Kidney epithelial cell (primary cell): Measurements from ENCODE around the gene PKNOX2. TPM values are rescaled to one million over a fixed set of nuclear protein-coding genes. Genes with fewer than 3 reads are reported as not detected.

ENCODE experiments used
- DNase-seq: peaks from one replicate; pipeline ENCODE4 v3.0.0-alpha.2; 2010; ENCODE audit warnings: low read depth
- H3K27me3 ChIP-seq: 2 replicates; pipeline ENCODE4 v1.6.0; 2011; ENCODE audit warnings: low read length; ENCODE audit not compliant: control insufficient read depth, insufficient read depth
- H3K36me3 ChIP-seq: 2 replicates; pipeline ENCODE4 v1.5.1; 2011; ENCODE audit warnings: low read length; ENCODE audit not compliant: control insufficient read depth, insufficient read depth
- H3K4me3 ChIP-seq: 2 replicates; pipeline ENCODE4 v1.5.1; 2011; ENCODE audit warnings: low read depth, mild to moderate bottlenecking, control low read depth, low read length
- total RNA-seq: library from RNA; depleted of rRNA; stranded (reverse); fragments of >200 nt; gene quantifications from 2 replicates; pipeline ENCODE4 v1.2.3, GENCODE V29; 2015
- TF ChIP-seq, protein P1 (sequence below): IDR thresholded peaks from 2 replicates; pipeline ENCODE4 v1.5.1; 2011; ENCODE audit warnings: mild to moderate bottlenecking, moderate library complexity, low read length, control low read depth, inconsistent platforms; ENCODE audit not compliant: insufficient read depth, poor library complexity, severe bottlenecking

Gene PKNOX2
- total RNA-seq, 1 donor from 2014 or later, result 0.42 TPM

- H3K4me3 ChIP-seq, result no peak overlapping the region
- DNase-seq, result no peak
- peaks cover 5% of the 10 kb centered on the region for H3K27me3 ChIP-seq
- no peaks in the 10 kb centered on the region for H3K36me3 ChIP-seq
- TF ChIP-seq, protein P1, sequence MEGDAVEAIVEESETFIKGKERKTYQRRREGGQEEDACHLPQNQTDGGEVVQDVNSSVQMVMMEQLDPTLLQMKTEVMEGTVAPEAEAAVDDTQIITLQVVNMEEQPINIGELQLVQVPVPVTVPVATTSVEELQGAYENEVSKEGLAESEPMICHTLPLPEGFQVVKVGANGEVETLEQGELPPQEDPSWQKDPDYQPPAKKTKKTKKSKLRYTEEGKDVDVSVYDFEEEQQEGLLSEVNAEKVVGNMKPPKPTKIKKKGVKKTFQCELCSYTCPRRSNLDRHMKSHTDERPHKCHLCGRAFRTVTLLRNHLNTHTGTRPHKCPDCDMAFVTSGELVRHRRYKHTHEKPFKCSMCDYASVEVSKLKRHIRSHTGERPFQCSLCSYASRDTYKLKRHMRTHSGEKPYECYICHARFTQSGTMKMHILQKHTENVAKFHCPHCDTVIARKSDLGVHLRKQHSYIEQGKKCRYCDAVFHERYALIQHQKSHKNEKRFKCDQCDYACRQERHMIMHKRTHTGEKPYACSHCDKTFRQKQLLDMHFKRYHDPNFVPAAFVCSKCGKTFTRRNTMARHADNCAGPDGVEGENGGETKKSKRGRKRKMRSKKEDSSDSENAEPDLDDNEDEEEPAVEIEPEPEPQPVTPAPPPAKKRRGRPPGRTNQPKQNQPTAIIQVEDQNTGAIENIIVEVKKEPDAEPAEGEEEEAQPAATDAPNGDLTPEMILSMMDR, result no peak
These were observed 62.6 kb downstream of the PKNOX2 start for GRCh38 chr11:125227151-125227550.

DNA sequence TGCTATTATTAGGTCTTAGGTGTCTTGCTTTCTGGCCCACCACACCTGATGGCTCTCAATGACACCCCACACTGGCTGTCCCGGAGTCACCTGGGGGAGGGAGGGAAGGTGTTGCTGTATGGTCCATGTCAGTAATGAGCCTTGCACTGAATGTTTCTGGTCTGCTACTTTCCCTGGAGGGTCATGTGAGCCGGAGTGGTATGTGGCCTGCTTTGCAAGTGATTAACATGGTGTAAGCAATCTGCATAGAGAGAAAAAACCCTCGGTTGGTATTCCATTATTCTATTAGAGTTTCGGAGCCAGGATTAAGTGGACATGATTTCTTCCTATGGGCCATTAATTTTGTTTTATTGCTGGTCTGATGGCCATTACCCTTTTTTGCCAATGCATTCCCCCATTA, 63.9 kb downstream of the PKNOX2 start:
- no peaks in the 10 kb centered on the region for H3K36me3 ChIP-seq
- H3K27me3 ChIP-seq, result peaks cover 5% of the 10 kb centered on the region
- no peak for DNase-seq
- TF ChIP-seq, protein P1, result no peak
- no peak overlapping the region for H3K4me3 ChIP-seq

DNA sequence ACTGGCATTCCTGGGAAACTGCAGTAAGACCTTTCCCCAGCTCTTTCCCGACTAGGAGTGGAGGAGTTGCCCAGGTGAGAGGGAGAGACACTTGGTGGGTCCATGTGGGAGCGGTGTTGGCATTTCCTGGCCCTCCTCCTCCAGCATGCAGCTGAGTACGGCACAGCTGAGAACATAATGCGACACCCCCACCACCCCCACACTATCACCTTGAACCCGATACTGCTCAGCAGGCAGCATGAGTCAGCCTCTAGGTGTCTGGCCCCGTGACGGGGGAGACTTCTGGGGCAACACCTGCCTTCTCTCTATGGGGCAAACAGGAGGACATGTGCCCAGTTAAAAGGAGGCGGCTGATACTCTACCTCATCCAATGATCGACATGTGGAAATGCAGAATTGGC, 64.4 kb downstream of the PKNOX2 start:
- Histone ChIP-seq H3K27me3 (peaks cover 8% of the 10 kb centered on the region), H3K4me3 (no peak overlapping the region), H3K36me3 (no peaks in the 10 kb centered on the region)
- TF ChIP-seq, protein P1, result no peak
- no peak for DNase-seq

DNA sequence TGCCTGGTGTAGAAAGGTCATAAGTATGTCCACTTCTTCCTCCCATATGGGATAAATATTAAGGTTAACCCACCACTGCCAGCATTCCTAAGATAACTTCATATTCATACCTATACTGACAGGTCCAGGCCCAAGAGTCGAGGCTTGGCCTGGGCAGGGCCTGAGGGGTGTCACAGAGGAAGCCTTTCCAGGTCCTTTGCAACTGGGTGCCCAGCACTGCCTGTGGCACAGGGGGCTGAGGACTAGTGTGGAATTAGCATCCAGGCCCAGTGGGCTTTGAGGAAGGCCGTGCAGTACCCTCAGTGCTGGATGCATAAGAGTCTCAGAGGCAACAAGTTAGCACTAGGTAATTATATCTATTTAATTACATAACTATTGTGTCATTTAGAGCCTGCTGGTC, 65.4 kb downstream of the PKNOX2 start:
- TF ChIP-seq, protein P1, result no peak
- H3K4me3 ChIP-seq, result no peak overlapping the region
- H3K36me3 ChIP-seq, result no peaks in the 10 kb centered on the region
- DNase-seq, result no peak
- peaks cover 8% of the 10 kb centered on the region for H3K27me3 ChIP-seq

DNA sequence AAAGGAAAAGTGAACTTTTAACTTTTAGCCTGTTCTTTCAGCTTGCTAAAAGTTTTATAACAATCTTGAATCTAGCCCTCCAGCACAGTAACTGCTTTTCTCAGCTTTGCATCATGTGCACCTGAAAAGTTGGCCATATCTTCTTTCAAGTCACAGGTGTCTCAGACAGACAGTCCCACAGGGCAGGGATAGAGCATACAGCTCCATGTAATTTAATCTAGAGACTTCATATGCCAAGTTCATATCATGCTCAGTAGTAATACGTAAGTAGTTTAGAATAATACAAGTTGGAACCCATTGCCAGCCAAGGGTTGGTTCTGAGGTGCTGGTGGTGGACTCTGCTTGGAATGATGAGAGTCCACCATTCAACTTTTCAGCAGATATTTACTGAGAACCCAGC, 68.6 kb downstream of the PKNOX2 start:
- no peaks in the 10 kb centered on the region for H3K36me3 ChIP-seq
- DNase-seq, result no peak
- TF ChIP-seq, protein P1, result no peak
- H3K4me3 ChIP-seq, result no peak overlapping the region
- H3K27me3 ChIP-seq, result peaks cover 16% of the 10 kb centered on the region

GRCh38 chr11:125233736-125234275, 69.3 kb downstream of the PKNOX2 start:
- no peak overlapping the region for H3K4me3 ChIP-seq
- DNase-seq, result no peak
- TF ChIP-seq, protein P1, result no peak
- H3K27me3 ChIP-seq, result peaks cover 12% of the 10 kb centered on the region
- H3K36me3 ChIP-seq, result no peaks in the 10 kb centered on the region
